B cell (primary cell): Measurements from ENCODE around the gene RNLS. TPM values are rescaled to one million over a fixed set of nuclear protein-coding genes. Genes with fewer than 3 reads are reported as not detected.
A peak's percentile ranks its signal among the peaks of the same experiment; 100 is the strongest.

ENCODE experiments used
- ATAC-seq: fragments of 200-7000 bp; cut with Tn5 transposase; one replicate; pipeline ENCODE4 v1.10.0; 2021; ENCODE audit warnings: low read depth, mild to moderate bottlenecking, moderate number of reproducible peaks, moderate library complexity
- CTCF ChIA-PET: fragments of 350-600 bp; sonication (Branson Sonifier 250); formaldehyde crosslinking; loops from one replicate; lab custom pipeline; 2021; ENCODE audit warnings: antibody characterized with exemption, inconsistent platforms; lab: Charles Lee
- POLR2A ChIA-PET: fragments of 350-600 bp; sonication (Branson Sonifier 250); formaldehyde crosslinking; loops from one replicate; lab custom pipeline; 2021; ENCODE audit warnings: antibody characterized with exemption; lab: Charles Lee
- DNase-seq: peaks from one replicate; pipeline ENCODE4 v3.0.0; 2013
- H2AFZ ChIP-seq: 2 replicates; pipeline ENCODE4 v1.6.1; 2012; ENCODE audit warnings: mild to moderate bottlenecking, low read depth, low read length; ENCODE audit not compliant: insufficient read depth, poor library complexity, severe bottlenecking
- H3K27ac ChIP-seq, 2 donors: 1 replicate in 1 of 2; 2 replicates in 1 of 2; pipeline ENCODE4 v1.5.1; 2012 to 2013; ENCODE audit warnings: low read length in 2 of 2, mild to moderate bottlenecking in 2 of 2, moderate library complexity in 1 of 2
- H3K27me3 ChIP-seq, 4 experiments: fragments of 200-600 bp in 1 of 4; sonication (generic) in 1 of 4; replicated peaks in 1 of 4; 1 replicate in 2 of 4; 2 replicates in 2 of 4; pipeline versions ENCODE4 v1.6.1 to v1.7.0; 2013 to 2016; ENCODE audit warnings: low read length in 3 of 4, mild to moderate bottlenecking in 2 of 4, mixed read lengths in 1 of 4, moderate library complexity in 1 of 4; ENCODE audit not compliant: insufficient read depth in 4 of 4, control insufficient read depth in 3 of 4; ENCODE audit errors: control extremely low read depth in 1 of 4
- H3K36me3 ChIP-seq, 2 experiments: replicated peaks in 1 of 2; 1 replicate in 1 of 2; 2 replicates in 1 of 2; pipeline versions ENCODE4 v1.6.1 to v1.7.1; 2013; ENCODE audit warnings: low read length in 1 of 2; ENCODE audit not compliant: insufficient read depth in 2 of 2, control insufficient read depth in 1 of 2; ENCODE audit errors: control extremely low read depth in 1 of 2, extremely low read depth in 1 of 2
- H3K4me1 ChIP-seq, 2 donors: fragments of 200-600 bp in 1 of 2; sonication (generic) in 1 of 2; 1 replicate in 1 of 2; 2 replicates in 1 of 2; pipeline versions ENCODE4 v1.5.1 to v1.6.1; 2013 to 2017; ENCODE audit warnings: low read length in 2 of 2; ENCODE audit not compliant: control insufficient read depth in 2 of 2, insufficient read depth in 2 of 2
- H3K4me2 ChIP-seq: replicated peaks from 2 replicates; pipeline ENCODE3; 2012; ENCODE audit warnings: mild to moderate bottlenecking, low read depth, low read length; ENCODE audit not compliant: poor library complexity, severe bottlenecking
- H3K4me3 ChIP-seq, 5 experiments: fragments of 200-600 bp in 1 of 5; sonication (generic) in 1 of 5; 1 replicate in 3 of 5; 2 replicates in 2 of 5; pipeline versions ENCODE4 v1.5.1 to v1.7.0; 2011 to 2016; ENCODE audit warnings: low read length in 4 of 5, mild to moderate bottlenecking in 4 of 5, low read depth in 2 of 5, control low read depth in 1 of 5, moderate library complexity in 1 of 5; ENCODE audit not compliant: insufficient read depth in 1 of 5; ENCODE audit errors: control extremely low read depth in 1 of 5, extremely low read depth in 1 of 5
- H3K79me2 ChIP-seq: fragments of 200-600 bp; sonication (generic); one replicate; pipeline ENCODE4 v1.6.0; 2016; ENCODE audit warnings: low read length; ENCODE audit not compliant: control insufficient read depth, insufficient read depth
- H3K9ac ChIP-seq: fragments of 200-600 bp; sonication (generic); 2 replicates; pipeline ENCODE4 v1.6.1; 2017; ENCODE audit warnings: mild to moderate bottlenecking, low read length, moderate library complexity
- H3K9me3 ChIP-seq, 3 donors: one replicate each; pipeline versions ENCODE4 v1.6.1 to v1.7.1; 2013; ENCODE audit warnings: low read length in 2 of 3; ENCODE audit not compliant: control insufficient read depth in 2 of 3, insufficient read depth in 1 of 3; ENCODE audit errors: control extremely low read depth in 1 of 3
- H4K20me1 ChIP-seq: 2 replicates; pipeline ENCODE4 v1.6.0; 2012; ENCODE audit warnings: mild to moderate bottlenecking, low read length; ENCODE audit not compliant: insufficient read depth, control insufficient read depth, poor library complexity, severe bottlenecking
- H3K27ac Mint-ChIP-seq: one replicate; pipeline ENCODE4 v1.8.0; 2021; ENCODE audit warnings: mixed read lengths
- H3K27me3 Mint-ChIP-seq: one replicate; pipeline ENCODE4 v1.8.0; 2021; ENCODE audit warnings: mixed read lengths
- H3K4me1 Mint-ChIP-seq: one replicate; pipeline ENCODE4 v1.8.0; 2021; ENCODE audit warnings: mixed read lengths
- H3K4me3 Mint-ChIP-seq: one replicate; pipeline ENCODE4 v1.8.0; 2021; ENCODE audit warnings: mixed read lengths
- H3K9me3 Mint-ChIP-seq: one replicate; pipeline ENCODE4 v1.8.0; 2022; ENCODE audit warnings: mixed read lengths; ENCODE audit not compliant: insufficient read depth
- CTCF ChIP-seq: fragments of 200-600 bp; IDR thresholded peaks from one replicate; pipeline ENCODE4 v1.8.0; 2022; ENCODE audit warnings: antibody characterized with exemption, mild to moderate bottlenecking
- EZH2 ChIP-seq: IDR thresholded peaks from 2 replicates; pipeline ENCODE4 v1.6.1; 2012; ENCODE audit warnings: borderline replicate concordance, low read depth, mild to moderate bottlenecking, moderate library complexity, low read length; ENCODE audit not compliant: insufficient read depth, poor library complexity, severe bottlenecking
- WGBS: methylation state at CpG from one replicate; pipeline ENCODE4 v1.1.5; 2013; ENCODE audit warnings: missing lambda C conversion rate; ENCODE audit not compliant: insufficient coverage; 5-methylcytosine and 5-hydroxymethylcytosine counted together
- intact Hi-C: fragments of 100-400 bp; cut with micrococcal nuclease; formaldehyde crosslinking; loops from one replicate; pipeline ENCODE4 v1.10.0; 2022
- polyA plus RNA-seq: library from polyadenylated mRNA; depleted of rRNA; stranded (reverse); fragments of >200 nt; gene quantifications from 2 replicates; pipeline ENCODE4 v1.2.3, GENCODE V29; 2012
- total RNA-seq, 2 donors: library from RNA; stranded (reverse); fragments of 120-200 nt in 1 of 2; gene quantifications; 1 replicate in 1 of 2; 2 replicates in 1 of 2; pipeline versions ENCODE4 v1.2.3 to v1.2.4, GENCODE V29; 2013 to 2022

Gene RNLS
- total and polyA plus RNA-seq, 2 donors (not counting 1 experiment from before 2014, with no cell fraction given), result 3.5 to 7.5 TPM

DNA sequence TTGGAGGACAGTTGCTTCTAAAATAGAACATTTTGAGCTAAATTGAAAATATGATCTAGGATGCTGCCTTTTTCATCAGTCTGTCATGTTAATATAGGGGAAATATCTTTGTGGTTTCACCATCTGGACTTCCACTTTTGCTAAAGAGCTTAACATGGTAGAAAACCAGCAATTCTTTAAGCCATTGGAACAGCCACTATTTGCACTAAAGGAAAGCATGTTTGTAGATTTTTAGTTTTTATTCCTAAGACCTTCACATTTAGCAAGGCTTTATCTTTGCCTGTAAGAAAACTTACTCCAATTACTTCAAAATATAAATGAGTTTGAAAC is 291.0 kb downstream of the RNLS start:
- H3K4me2 ChIP-seq, result peak overlapping the region; percentile 17
- H4K20me1 ChIP-seq, result no peaks in the 10 kb centered on the region
- Mint-ChIP-seq H3K4me3 (no peak overlapping the region), H3K27ac (no peak overlapping the region), H3K4me1 (peaks cover 43% of the 10 kb centered on the region), H3K27me3 (no peaks in the 10 kb centered on the region), H3K9me3 (no peaks in the 10 kb centered on the region)
- peak overlapping the region; percentile 3 for H2AFZ ChIP-seq
- H3K4me3 ChIP-seq, result no peak overlapping the region
- ATAC-seq, result no peak
- no peak for TF ChIP-seq EZH2
- TF ChIP-seq CTCF, result no peak
- no peaks in the 10 kb centered on the region for H3K27me3 ChIP-seq
- DNase-seq, result no peak
- no peaks in the 10 kb centered on the region for H3K9me3 ChIP-seq
- H3K36me3 ChIP-seq, result no peaks in the 10 kb centered on the region
- H3K27ac ChIP-seq, result no peak overlapping the region
- intact Hi-C loops, result no loop called here
- no peak overlapping the region for H3K9ac ChIP-seq
- ChIA-PET CTCF (no interaction called here), POLR2A (no interaction called here)
- no peaks in the 10 kb centered on the region for H3K79me2 ChIP-seq
- H3K4me1 ChIP-seq, result peaks cover 24 to 31% of the 10 kb centered on the region in 2 donors

- Mint-ChIP-seq H3K4me3 (no peak overlapping the region), H3K4me1 (peaks cover 43% of the 10 kb centered on the region), H3K9me3 (no peaks in the 10 kb centered on the region), H3K27ac (no peak overlapping the region), H3K27me3 (no peaks in the 10 kb centered on the region)
- intact Hi-C loops, result no loop called here
- Histone ChIP-seq H3K27ac (no peak overlapping the region), H3K79me2 (no peaks in the 10 kb centered on the region), H4K20me1 (no peaks in the 10 kb centered on the region), H3K9me3 (no peaks in the 10 kb centered on the region), H3K4me2 (peak overlapping the region; percentile 17), H3K9ac (no peak overlapping the region), H3K4me1 (peaks cover 24 to 31% of the 10 kb centered on the region in 2 donors), H3K36me3 (no peaks in the 10 kb centered on the region), H3K27me3 (no peaks in the 10 kb centered on the region), H2AFZ (peak overlapping the region; percentile 3), H3K4me3 (no peak overlapping the region)
- TF ChIP-seq EZH2 (no peak), CTCF (no peak)
- 80% methylated on average over 1 of the region's 4 CpGs for WGBS
- DNase-seq (no peak), ATAC-seq (no peak)
- ChIA-PET POLR2A (no interaction called here), CTCF (no interaction called here)
These were observed 291.6 kb downstream of the RNLS start for GRCh38 chr10:88291289-88292184.
